Gastrocnemius medialis (tissue), 4 donors: ENCODE results near the gene MAP3K13. TPM values are rescaled to one million over a fixed set of nuclear protein-coding genes. Genes with fewer than 3 reads are reported as not detected.

Experiments used
- ATAC-seq, 2 donors: fragments of 150-250 bp; one replicate each; pipeline ENCODE4 v1.9.1; 2016
- DNase-seq, 2 donors: peaks; one replicate each; pipeline ENCODE4 v3.0.0-alpha.2; 2019
- H3K27ac ChIP-seq, 4 donors: fragments of 200-600 bp; sonication (generic); 1 replicate in 1 of 4; 2 replicates in 3 of 4; pipeline ENCODE4 v1.5.1; 2016 to 2018; ENCODE audit warnings: mild to moderate bottlenecking in 2 of 4, moderate library complexity in 1 of 4
- H3K27me3 ChIP-seq, 3 donors: fragments of 200-600 bp; sonication (generic) in 2 of 3; 1 replicate in 1 of 3; 2 replicates in 2 of 3; pipeline versions ENCODE4 v1.5.1 to v1.6.0; 2016 to 2019; ENCODE audit warnings: mild to moderate bottlenecking in 1 of 3, moderate library complexity in 1 of 3
- H3K36me3 ChIP-seq, 2 donors: fragments of 200-600 bp; sonication (generic) in 1 of 2; one replicate each; pipeline ENCODE4 v1.5.1; 2017 to 2018
- H3K4me1 ChIP-seq, 2 donors: fragments of 200-600 bp; sonication (generic) in 1 of 2; one replicate each; pipeline ENCODE4 v1.5.1; 2016 to 2017; ENCODE audit warnings: mild to moderate bottlenecking in 2 of 2
- H3K4me3 ChIP-seq, 4 donors: fragments of 200-600 bp; sonication (generic) in 3 of 4; 1 replicate in 1 of 4; 2 replicates in 3 of 4; pipeline ENCODE4 v1.5.1; 2016 to 2019; ENCODE audit warnings: mild to moderate bottlenecking in 2 of 4
- H3K9me3 ChIP-seq, 3 donors: fragments of 200-600 bp; sonication (generic) in 2 of 3; 1 replicate in 1 of 3; 2 replicates in 2 of 3; pipeline ENCODE4 v1.5.1; 2016 to 2019
- POLR2A ChIP-seq, 2 donors: fragments of 450-650 bp; IDR thresholded peaks; one replicate each; pipeline ENCODE4 v1.6.1; 2017; ENCODE audit warnings: antibody characterized with exemption in 2 of 2, mild to moderate bottlenecking in 2 of 2, moderate library complexity in 2 of 2
- in situ Hi-C, 4 donors: fragments of 200-750 bp; cut with MboI; loops; one replicate each; pipeline versions ENCODE4 v1.15.0 to v1.8.0; 2017; ENCODE audit warnings: low sequenced_read_pairs in 4 of 4
- intact Hi-C: fragments of 100-400 bp; cut with DNase I; formaldehyde crosslinking; loops from one replicate; pipeline ENCODE4 v1.15.1; 2023; ENCODE audit warnings: low total_unique reads
- total RNA-seq, 4 donors: library from RNA; depleted of rRNA; stranded (reverse); fragments of >200 nt; gene quantifications; one replicate each; pipeline versions ENCODE4 v1.1.0 to v1.2.3, GENCODE V29; 2016
- TF ChIP-seq, protein P1 (sequence below), 5 experiments: fragments of 450-650 bp in 3 of 5; fragments of 200-600 bp in 2 of 5; sonication (generic) in 2 of 5; IDR thresholded peaks in 4 of 5; conservative IDR thresholded peaks in 1 of 5; 1 replicate in 4 of 5; 2 replicates in 1 of 5; pipeline ENCODE4 v1.5.1; 2016 to 2019; ENCODE audit warnings: antibody characterized with exemption in 5 of 5, mild to moderate bottlenecking in 3 of 5, moderate library complexity in 3 of 5

Gene MAP3K13
- total RNA-seq, 4 donors from 2014 or later: 1.6 to 6.5 (median 4.6) TPM

DNA sequence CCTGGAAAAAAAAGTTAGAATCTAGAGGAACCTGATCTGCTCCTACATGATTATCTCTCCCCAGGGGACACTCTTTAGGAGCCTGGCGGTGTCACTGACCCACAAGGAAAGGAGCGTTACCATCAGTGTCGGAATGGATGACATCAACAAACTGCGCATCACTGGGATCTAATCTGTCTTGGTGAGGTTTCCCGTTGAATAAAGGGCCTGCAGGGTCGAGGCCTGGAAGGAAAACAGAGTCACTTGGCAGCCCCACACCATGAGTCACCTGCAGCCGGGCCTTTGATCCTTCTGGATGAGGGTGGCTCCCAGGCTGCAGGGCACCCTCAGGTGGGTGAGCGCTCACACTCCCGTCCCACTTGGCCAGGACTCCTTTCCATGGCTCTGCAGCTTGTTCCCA lies 164.4 kb downstream of the MAP3K13 start:
- Histone ChIP-seq H3K9me3 (no peaks in the 10 kb centered on the region), H3K27me3 (peaks cover 0 to 5% (median 4%) of the 10 kb centered on the region in 3 donors), H3K27ac (no peak overlapping the region), H3K36me3 (no peaks in the 10 kb centered on the region), H3K4me3 (no peak overlapping the region), H3K4me1 (no peaks in the 10 kb centered on the region)
- no peak for ATAC-seq
- TF ChIP-seq, protein P1, sequence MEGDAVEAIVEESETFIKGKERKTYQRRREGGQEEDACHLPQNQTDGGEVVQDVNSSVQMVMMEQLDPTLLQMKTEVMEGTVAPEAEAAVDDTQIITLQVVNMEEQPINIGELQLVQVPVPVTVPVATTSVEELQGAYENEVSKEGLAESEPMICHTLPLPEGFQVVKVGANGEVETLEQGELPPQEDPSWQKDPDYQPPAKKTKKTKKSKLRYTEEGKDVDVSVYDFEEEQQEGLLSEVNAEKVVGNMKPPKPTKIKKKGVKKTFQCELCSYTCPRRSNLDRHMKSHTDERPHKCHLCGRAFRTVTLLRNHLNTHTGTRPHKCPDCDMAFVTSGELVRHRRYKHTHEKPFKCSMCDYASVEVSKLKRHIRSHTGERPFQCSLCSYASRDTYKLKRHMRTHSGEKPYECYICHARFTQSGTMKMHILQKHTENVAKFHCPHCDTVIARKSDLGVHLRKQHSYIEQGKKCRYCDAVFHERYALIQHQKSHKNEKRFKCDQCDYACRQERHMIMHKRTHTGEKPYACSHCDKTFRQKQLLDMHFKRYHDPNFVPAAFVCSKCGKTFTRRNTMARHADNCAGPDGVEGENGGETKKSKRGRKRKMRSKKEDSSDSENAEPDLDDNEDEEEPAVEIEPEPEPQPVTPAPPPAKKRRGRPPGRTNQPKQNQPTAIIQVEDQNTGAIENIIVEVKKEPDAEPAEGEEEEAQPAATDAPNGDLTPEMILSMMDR (IDR thresholded peaks at IDR 0.05 in 4 of 5, conservative IDR thresholded peaks at IDR 0.05 in 1 of 5): no peak
- TF ChIP-seq POLR2A (IDR thresholded peaks at IDR 0.05): no peak
- intact Hi-C loops: no loop called here
- DNase-seq: no peak
- in situ Hi-C loops: no loop called here

DNA sequence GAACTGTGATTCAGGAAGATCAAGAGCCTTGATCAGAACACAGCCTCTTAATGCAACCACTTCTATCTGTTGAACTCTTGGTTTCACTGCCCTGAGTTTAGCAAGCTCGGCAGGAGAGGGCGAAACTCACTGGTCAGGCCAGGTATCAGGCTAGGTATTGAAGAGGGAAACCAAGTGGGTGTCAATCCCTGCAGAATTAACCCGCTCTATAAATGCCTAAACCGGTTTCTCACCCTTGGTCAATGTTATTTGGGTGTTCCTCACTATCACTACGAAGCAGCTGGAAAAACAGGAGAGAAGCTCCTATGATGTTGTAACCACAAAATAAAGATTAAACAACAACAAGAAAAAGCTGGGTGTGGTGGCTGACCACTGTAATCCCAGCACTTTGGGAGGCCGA lies 165.6 kb downstream of the MAP3K13 start:
- in situ Hi-C loops: no loop called here
- Histone ChIP-seq H3K4me3 (no peak overlapping the region), H3K27ac (no peak overlapping the region), H3K36me3 (no peaks in the 10 kb centered on the region), H3K4me1 (no peaks in the 10 kb centered on the region), H3K27me3 (peaks cover 0 to 5% (median 4%) of the 10 kb centered on the region in 3 donors), H3K9me3 (no peaks in the 10 kb centered on the region)
- intact Hi-C loops: no loop called here
- no peak for DNase-seq
- TF ChIP-seq POLR2A (IDR thresholded peaks at IDR 0.05): no peak
- TF ChIP-seq, protein P1 (IDR thresholded peaks at IDR 0.05 in 4 of 5, conservative IDR thresholded peaks at IDR 0.05 in 1 of 5): no peak
- no peak for ATAC-seq

DNA sequence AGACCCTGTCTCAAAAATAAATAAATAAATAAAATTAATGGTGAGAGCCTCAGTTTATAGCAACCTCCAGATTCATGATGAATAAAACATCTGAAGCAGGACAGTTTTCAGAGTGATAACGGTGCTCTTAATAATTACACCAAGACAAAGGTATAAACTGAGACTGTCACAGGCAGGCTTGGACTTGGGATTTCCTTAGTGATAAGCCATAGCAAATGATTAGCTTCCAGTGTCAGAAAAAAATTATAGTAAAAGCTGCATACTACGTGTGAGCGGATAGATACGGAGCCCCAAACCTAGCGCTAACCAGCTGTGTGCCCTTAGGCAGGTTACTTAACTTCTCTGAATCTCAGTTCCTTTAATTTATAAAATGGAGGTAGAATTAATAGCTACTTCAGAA lies 167.9 kb downstream of the MAP3K13 start:
- ATAC-seq (no peak), DNase-seq (no peak)
- Histone ChIP-seq H3K4me1 (no peaks in the 10 kb centered on the region), H3K27me3 (peaks cover 0 to 4% (median 0%) of the 10 kb centered on the region in 3 donors), H3K9me3 (no peaks in the 10 kb centered on the region), H3K4me3 (no peak overlapping the region), H3K36me3 (no peaks in the 10 kb centered on the region), H3K27ac (no peak overlapping the region)
- intact Hi-C loops (no loop called here), in situ Hi-C loops (no loop called here)
- TF ChIP-seq, protein P1 (IDR thresholded peaks at IDR 0.05 in 4 of 5, conservative IDR thresholded peaks at IDR 0.05 in 1 of 5): no peak
- TF ChIP-seq POLR2A (IDR thresholded peaks at IDR 0.05): no peak

DNA sequence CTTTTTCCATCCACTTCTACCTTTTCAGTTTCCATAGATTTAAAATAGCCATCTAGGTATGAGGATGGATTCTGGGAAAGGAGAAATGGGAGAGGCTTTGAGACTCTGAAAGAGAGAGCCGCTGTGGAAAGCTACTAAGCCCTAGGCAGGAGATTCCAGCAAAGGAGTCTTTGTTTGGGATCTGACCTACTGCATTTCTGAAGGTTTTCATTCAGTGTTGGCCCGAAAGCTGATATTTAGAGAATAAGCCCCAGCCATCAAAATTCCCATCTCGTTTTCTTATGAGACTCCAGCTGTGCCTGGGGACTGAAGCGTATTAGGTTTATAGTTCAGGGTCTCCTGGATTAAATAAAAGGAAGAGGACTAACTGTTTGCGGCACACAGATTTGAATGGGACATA lies 170.0 kb downstream of the MAP3K13 start:
- DNase-seq (no peak), ATAC-seq (no peak)
- in situ Hi-C loops: no loop called here
- H3K36me3 ChIP-seq: no peaks in the 10 kb centered on the region
- H3K4me1 ChIP-seq: no peaks in the 10 kb centered on the region
- no peaks in the 10 kb centered on the region for H3K9me3 ChIP-seq
- no peak overlapping the region for H3K4me3 ChIP-seq
- H3K27me3 ChIP-seq: no peaks in the 10 kb centered on the region
- no peak overlapping the region for H3K27ac ChIP-seq
- intact Hi-C loops: no loop called here
- TF ChIP-seq, protein P1 (IDR thresholded peaks at IDR 0.05 in 4 of 5, conservative IDR thresholded peaks at IDR 0.05 in 1 of 5): no peak
- no peak for TF ChIP-seq POLR2A (IDR thresholded peaks at IDR 0.05)

DNA sequence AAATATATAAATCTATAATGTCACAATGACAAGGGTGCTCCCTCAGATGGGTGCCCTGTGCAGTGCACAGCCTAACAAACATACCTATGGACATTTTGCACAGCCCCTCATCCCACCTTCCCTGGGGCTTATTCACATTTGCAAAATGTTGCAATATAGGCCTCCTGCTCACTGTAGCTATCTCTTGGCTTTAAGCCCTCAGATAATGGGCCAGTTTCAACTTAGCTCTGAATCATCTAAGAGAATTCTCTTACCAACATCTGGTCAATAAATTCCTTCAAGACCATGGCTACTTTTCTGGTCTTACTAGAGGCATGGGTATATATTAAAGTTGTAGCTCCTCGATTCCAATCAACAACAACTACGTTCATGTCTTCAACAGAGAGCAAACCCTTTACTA lies 171.6 kb downstream of the MAP3K13 start:
- H3K4me1 ChIP-seq: no peaks in the 10 kb centered on the region
- no peaks in the 10 kb centered on the region for H3K9me3 ChIP-seq
- ATAC-seq (no peak), DNase-seq (no peak)
- intact Hi-C loops (no loop called here), in situ Hi-C loops (no loop called here)
- no peak overlapping the region for H3K27ac ChIP-seq
- no peak overlapping the region for H3K4me3 ChIP-seq
- H3K36me3 ChIP-seq: no peaks in the 10 kb centered on the region
- no peaks in the 10 kb centered on the region for H3K27me3 ChIP-seq
- TF ChIP-seq, protein P1 (IDR thresholded peaks at IDR 0.05 in 4 of 5, conservative IDR thresholded peaks at IDR 0.05 in 1 of 5): no peak
- TF ChIP-seq POLR2A (IDR thresholded peaks at IDR 0.05): no peak
